Osteoblast (primary cell): Measurements from ENCODE around the gene SLC6A6. TPM values are rescaled to one million over a fixed set of nuclear protein-coding genes. Genes with fewer than 3 reads are reported as not detected.

Experiments used
- DNase-seq: peaks from one replicate; pipeline ENCODE4 v3.0.0; 2011; ENCODE audit warnings: low spot score, mixed read lengths; ENCODE audit not compliant: insufficient read length; ENCODE audit errors: missing footprints
- H2AFZ ChIP-seq: 2 replicates; pipeline ENCODE4 v1.6.0; 2011; ENCODE audit warnings: mild to moderate bottlenecking, low read length
- H3K27ac ChIP-seq: 2 replicates; pipeline ENCODE4 v1.5.1; 2011; ENCODE audit warnings: mild to moderate bottlenecking, low read depth, low read length, moderate library complexity
- H3K27me3 ChIP-seq: 2 replicates; pipeline ENCODE4 v1.6.0; 2012; ENCODE audit warnings: mild to moderate bottlenecking, control low read depth, inconsistent platforms, low read length, moderate library complexity; ENCODE audit not compliant: insufficient read depth
- H3K36me3 ChIP-seq: 2 replicates; pipeline ENCODE4 v1.5.1; 2011; ENCODE audit warnings: mild to moderate bottlenecking, low read length, control low read depth, moderate library complexity; ENCODE audit not compliant: insufficient read depth
- H3K4me1 ChIP-seq: 2 replicates; pipeline ENCODE4 v1.5.1; 2011; ENCODE audit warnings: mild to moderate bottlenecking, low read length, control low read depth, moderate library complexity; ENCODE audit not compliant: insufficient read depth
- H3K4me2 ChIP-seq: 2 replicates; pipeline ENCODE4 v1.6.0; 2011; ENCODE audit warnings: mild to moderate bottlenecking, low read length; ENCODE audit not compliant: insufficient read depth
- H3K4me3 ChIP-seq: fragments of 200-600 bp; sonication (generic); 3 replicates; pipeline ENCODE4 v1.5.1; 2012; ENCODE audit warnings: mild to moderate bottlenecking, low read length, inconsistent platforms; ENCODE audit not compliant: insufficient read depth
- H3K79me2 ChIP-seq: 2 replicates; pipeline ENCODE4 v1.6.0; 2012; ENCODE audit warnings: mild to moderate bottlenecking, low read length, control low read depth, inconsistent platforms; ENCODE audit not compliant: insufficient read depth
- H3K9me3 ChIP-seq: 2 replicates; pipeline ENCODE4 v1.5.1; 2011; ENCODE audit warnings: low read depth, low read length, control low read depth
- H4K20me1 ChIP-seq: 2 replicates; pipeline ENCODE4 v1.6.0; 2012; ENCODE audit warnings: mild to moderate bottlenecking, low read length, control low read depth; ENCODE audit not compliant: insufficient read depth
- total RNA-seq: library from RNA; depleted of rRNA; stranded (reverse); fragments of >200 nt; gene quantifications from 2 replicates; pipeline ENCODE4 v1.2.3, GENCODE V29; 2012
- TF ChIP-seq, protein P1 (sequence below): IDR thresholded peaks from 2 replicates; pipeline ENCODE4 v1.5.1; 2011; ENCODE audit warnings: mild to moderate bottlenecking, low read depth, low read length, moderate library complexity; ENCODE audit errors: extremely low read depth

SLC6A6 gene
- total RNA-seq, 1 donor, result 86.5 TPM

DNA sequence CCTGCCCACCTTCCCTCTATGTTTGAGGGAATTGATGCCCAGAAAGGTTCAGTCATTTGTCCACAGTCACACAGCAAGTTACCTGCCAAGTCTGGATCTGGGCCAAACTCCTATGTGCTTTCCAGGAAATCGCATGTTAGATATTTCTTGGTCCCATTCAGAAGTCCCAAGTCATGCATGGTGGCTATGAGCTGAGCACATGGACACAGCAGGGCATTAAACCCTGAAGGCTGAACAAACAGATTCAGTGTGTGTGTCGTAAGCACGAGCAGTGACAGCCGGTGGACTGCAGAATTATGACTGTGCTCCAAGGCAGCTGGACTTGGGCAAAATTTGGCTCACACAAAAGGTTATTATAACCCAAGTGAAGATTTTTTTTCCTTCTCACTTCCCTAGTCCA is 11.4 kb upstream of the SLC6A6 start:
- Histone ChIP-seq H2AFZ (peak overlapping the region; percentile 39), H4K20me1 (no peaks in the 10 kb centered on the region), H3K9me3 (no peaks in the 10 kb centered on the region), H3K4me1 (peaks cover 7% of the 10 kb centered on the region), H3K4me3 (no peak overlapping the region), H3K79me2 (no peaks in the 10 kb centered on the region), H3K36me3 (no peaks in the 10 kb centered on the region), H3K4me2 (peak overlapping the region; percentile 30), H3K27me3 (peaks cover 6% of the 10 kb centered on the region), H3K27ac (no peak overlapping the region)
- DNase-seq, result peak; percentile 89
- TF ChIP-seq, protein P1, sequence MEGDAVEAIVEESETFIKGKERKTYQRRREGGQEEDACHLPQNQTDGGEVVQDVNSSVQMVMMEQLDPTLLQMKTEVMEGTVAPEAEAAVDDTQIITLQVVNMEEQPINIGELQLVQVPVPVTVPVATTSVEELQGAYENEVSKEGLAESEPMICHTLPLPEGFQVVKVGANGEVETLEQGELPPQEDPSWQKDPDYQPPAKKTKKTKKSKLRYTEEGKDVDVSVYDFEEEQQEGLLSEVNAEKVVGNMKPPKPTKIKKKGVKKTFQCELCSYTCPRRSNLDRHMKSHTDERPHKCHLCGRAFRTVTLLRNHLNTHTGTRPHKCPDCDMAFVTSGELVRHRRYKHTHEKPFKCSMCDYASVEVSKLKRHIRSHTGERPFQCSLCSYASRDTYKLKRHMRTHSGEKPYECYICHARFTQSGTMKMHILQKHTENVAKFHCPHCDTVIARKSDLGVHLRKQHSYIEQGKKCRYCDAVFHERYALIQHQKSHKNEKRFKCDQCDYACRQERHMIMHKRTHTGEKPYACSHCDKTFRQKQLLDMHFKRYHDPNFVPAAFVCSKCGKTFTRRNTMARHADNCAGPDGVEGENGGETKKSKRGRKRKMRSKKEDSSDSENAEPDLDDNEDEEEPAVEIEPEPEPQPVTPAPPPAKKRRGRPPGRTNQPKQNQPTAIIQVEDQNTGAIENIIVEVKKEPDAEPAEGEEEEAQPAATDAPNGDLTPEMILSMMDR, result no peak

GRCh38 chr3:14392231-14392630 is 10.2 kb upstream of the SLC6A6 start:
- Histone ChIP-seq H3K36me3 (no peaks in the 10 kb centered on the region), H3K79me2 (no peaks in the 10 kb centered on the region), H3K9me3 (no peaks in the 10 kb centered on the region), H3K4me3 (no peak overlapping the region), H2AFZ (no peak overlapping the region), H3K27ac (no peak overlapping the region), H3K4me2 (no peak overlapping the region), H4K20me1 (no peaks in the 10 kb centered on the region), H3K27me3 (peaks cover 6% of the 10 kb centered on the region), H3K4me1 (peaks cover 7% of the 10 kb centered on the region)
- peak; percentile 39 for DNase-seq
- TF ChIP-seq, protein P1, result no peak

DNA sequence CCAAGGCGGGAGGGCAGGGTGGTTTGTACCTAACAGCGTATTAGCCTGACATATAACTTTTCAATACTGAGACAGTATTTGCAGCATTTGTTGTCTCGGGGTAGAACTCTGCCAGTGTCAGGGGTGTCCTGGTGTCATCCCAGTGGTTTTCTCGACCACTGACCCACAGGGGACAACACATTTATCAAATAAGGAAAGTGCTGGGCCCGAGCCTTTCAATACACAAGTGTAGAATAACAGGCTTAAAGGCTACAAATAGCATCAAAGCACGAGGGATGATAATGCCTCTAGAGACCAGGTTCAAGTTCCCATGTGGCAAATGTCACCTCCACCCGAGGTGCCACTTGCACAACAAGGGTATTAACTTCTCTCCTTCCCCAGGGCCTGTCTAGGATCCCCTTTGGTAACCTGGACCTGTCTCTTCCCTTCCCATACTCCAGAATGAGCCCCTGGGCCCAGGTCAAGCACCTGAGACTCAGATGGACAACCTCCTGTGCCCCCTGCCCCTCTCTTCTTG is 9.5 kb upstream of the SLC6A6 start:
- no peak overlapping the region for H3K27ac ChIP-seq
- no peaks in the 10 kb centered on the region for H4K20me1 ChIP-seq
- no peak overlapping the region for H2AFZ ChIP-seq
- no peak overlapping the region for H3K4me2 ChIP-seq
- no peak for DNase-seq
- no peaks in the 10 kb centered on the region for H3K9me3 ChIP-seq
- peaks cover 6% of the 10 kb centered on the region for H3K27me3 ChIP-seq
- peaks cover 7% of the 10 kb centered on the region for H3K4me1 ChIP-seq
- TF ChIP-seq, protein P1, result no peak
- no peaks in the 10 kb centered on the region for H3K79me2 ChIP-seq
- no peak overlapping the region for H3K4me3 ChIP-seq
- no peaks in the 10 kb centered on the region for H3K36me3 ChIP-seq

- no peak overlapping the region for H3K4me2 ChIP-seq
- no peak overlapping the region for H3K27ac ChIP-seq
- peaks cover 6% of the 10 kb centered on the region for H3K27me3 ChIP-seq
- no peaks in the 10 kb centered on the region for H3K9me3 ChIP-seq
- peaks cover 7% of the 10 kb centered on the region for H3K4me1 ChIP-seq
- TF ChIP-seq, protein P1, result no peak
- H3K79me2 ChIP-seq, result no peaks in the 10 kb centered on the region
- no peak overlapping the region for H3K4me3 ChIP-seq
- no peaks in the 10 kb centered on the region for H4K20me1 ChIP-seq
- no peaks in the 10 kb centered on the region for H3K36me3 ChIP-seq
- peak; percentile 47 for DNase-seq
- no peak overlapping the region for H2AFZ ChIP-seq
Observed at GRCh38 chr3:14393440-14394106, 8.8 kb upstream of the SLC6A6 start.
